ENCODE results near the gene FGA. TPM values are rescaled to one million over a fixed set of nuclear protein-coding genes. Genes with fewer than 3 reads are reported as not detected.

Gene FGA
- total RNA-seq, 1 donor, result not detected

DNA sequence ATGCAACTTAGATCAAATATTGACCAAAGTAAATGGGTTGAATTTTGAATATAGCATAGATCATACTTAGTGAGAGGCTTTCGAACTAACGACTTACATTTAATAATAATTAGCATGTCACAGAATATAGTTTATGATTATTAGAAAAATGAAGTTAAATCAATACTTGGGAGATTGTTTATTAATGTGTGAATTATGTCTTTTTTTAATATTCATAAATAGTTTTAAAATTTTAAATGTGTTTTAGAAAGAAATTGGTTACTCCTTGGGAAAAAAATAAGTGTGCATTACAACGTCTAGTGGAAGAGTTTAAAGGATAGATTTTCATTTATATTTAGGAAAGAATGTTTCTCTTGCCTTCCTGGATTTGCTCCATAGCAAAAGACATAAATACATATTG lies 7.3 kb downstream of the FGA start:
- DNase-seq (ENCODE audit: low read depth in 2 of 3, low spot score in 2 of 3), result no peak

DNA sequence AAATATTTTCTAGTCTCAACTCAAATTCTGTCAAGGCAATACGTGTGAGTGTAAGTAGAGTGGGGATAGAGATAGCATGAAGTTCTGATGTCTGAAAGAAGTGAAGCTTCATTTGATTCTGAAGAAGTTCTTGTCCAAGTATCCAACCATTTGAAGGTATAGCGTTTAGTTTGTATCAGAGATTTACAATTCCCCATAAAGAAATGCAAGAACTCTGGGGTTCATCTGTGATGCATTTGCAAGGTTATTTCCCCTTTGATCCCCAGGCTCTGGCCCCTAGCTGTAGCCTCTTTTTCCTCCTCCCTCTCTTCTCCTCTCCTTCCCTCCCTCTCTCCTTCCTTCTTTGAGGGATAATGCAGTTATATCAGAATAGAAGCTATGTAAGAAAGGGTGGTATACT lies 7.8 kb downstream of the FGA start:
- no peak for DNase-seq (ENCODE audit: low read depth in 2 of 3, low spot score in 2 of 3)

DNA sequence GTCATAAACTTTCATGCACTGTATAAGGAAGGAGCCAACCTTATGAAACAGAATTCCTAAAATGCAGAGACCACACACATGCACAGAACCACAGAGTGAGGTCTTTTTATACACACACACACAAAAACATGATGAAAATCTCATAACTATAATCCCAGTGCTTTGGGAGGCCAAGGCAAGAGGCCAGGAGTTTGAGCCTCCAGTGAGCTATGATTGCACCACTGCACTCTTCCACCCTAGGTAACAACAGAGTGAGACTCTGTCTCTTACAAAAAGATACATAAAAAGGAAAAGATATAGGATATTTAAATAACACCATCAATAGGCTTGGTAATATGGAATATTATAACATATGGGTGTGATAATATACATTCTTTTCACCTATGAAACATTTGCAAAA lies 10.6 kb downstream of the FGA start:
- no peak for DNase-seq (ENCODE audit: low read depth in 2 of 3, low spot score in 2 of 3)

DNA sequence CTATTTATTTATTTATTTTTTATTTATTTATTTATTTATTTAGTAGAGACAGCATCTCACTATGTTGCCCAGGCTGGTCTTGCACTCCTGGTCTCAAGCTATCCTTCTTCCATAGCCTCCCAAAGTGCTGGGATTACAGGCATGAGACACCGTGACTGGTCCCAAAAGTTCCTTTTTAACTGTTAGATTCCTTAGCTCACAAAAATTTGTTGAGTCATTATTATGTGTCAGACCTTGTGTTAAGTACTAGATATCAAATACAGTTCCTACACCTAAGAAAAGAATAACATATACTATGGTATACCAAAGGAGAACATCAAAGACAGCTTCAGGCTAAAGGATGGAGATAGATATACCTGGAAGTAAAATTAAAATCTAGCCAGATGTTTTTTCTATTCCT lies 11.6 kb downstream of the FGA start:
- DNase-seq (ENCODE audit: low read depth in 2 of 3, low spot score in 2 of 3), result no peak

DNA sequence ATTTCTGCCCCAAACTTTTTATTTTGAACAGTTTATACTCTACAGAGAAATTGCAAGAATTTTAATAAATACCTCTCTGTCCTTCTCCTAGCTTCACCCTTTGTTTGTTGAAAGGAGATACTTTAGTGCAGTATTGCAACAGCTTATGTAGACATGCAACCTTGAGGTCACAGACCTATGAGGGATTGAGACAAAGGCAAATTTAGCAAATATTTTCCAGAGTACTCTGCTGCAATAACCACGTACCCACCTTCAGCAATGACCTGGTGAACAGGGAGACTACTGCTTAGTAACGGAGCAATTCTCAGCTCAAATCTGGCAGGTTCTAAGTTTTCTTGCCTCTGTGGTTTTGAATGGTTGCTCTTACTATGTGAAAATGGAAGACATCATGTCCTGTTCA lies 13.2 kb downstream of the FGA start:
- no peak for DNase-seq (ENCODE audit: low read depth in 2 of 3, low spot score in 2 of 3)

DNA sequence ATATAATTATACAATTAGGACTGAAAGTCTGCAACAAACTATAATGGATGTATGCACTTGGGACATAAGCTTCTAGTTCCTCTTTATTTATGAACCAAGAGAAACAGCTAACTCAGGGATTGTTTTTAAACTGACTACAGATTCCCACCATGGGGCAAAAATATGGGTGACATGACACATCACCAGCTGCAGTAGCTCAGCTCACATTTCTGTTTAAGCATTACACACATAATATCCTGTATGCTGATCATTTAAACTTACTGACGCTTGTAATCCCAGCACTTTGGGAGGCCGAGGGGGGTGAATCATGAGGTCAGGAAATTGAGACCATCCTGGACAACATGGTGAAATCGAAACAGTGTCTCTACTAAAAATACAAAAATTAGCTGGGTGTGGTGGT lies 16.2 kb downstream of the FGA start:
- no peak for DNase-seq (ENCODE audit: low read depth in 2 of 3, low spot score in 2 of 3)

DNA sequence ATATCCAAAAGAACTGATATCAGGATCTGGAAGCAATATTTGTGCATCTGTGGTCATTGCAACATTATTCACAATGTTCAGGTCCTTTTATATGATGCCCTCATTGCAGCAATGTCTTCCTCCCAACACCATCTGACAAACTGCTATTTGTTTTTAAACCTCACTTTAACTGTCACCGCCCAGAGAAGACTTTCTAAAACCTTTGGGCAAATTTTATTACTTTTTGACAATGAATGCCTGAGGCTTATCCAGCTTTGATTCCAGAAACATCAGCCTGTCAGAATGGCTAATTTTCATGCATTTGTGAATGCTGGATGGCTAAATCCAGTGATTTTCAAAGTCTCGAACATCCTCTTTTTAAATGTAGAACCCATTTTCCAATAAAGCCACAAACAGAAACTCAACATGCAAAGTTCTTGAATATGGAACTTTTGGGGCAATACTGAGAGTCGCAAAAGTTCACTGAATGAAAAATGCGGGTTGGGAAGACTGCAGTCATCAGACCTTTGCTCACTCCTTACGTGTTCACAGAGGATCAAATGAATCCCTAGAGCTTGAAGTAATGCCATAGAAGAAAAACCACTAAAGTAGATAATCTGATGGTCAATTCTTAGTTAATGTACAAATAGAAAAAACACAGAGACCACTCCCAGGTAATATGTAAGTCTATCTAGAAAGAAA lies 17.2 kb downstream of the FGA start:
- no peak for DNase-seq (ENCODE audit: low read depth in 2 of 3, low spot score in 2 of 3)

DNA sequence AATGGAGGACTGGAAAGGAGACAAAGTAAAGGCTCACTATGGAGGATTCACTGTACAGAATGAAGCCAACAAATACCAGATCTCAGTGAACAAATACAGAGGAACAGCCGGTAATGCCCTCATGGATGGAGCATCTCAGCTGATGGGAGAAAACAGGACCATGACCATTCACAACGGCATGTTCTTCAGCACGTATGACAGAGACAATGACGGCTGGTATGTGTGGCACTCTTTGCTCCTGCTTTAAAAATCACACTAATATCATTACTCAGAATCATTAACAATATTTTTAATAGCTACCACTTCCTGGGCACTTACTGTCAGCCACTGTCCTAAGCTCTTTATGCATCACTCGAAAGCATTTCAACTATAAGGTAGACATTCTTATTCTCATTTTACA lies 21.0 kb downstream of the FGA start:
- no peak for DNase-seq (ENCODE audit: low read depth in 2 of 3, low spot score in 2 of 3)

DNA sequence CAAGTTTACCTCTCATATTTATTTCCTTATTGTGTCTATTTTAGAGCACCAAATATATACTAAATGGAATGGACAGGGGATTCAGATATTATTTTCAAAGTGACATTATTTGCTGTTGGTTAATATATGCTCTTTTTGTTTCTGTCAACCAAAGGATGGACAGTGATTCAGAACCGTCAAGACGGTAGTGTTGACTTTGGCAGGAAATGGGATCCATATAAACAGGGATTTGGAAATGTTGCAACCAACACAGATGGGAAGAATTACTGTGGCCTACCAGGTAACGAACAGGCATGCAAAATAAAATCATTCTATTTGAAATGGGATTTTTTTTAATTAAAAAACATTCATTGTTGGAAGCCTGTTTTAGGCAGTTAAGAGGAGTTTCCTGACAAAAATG lies 21.5 kb downstream of the FGA start:
- DNase-seq (ENCODE audit: low read depth in 2 of 3, low spot score in 2 of 3), result no peak

DNA sequence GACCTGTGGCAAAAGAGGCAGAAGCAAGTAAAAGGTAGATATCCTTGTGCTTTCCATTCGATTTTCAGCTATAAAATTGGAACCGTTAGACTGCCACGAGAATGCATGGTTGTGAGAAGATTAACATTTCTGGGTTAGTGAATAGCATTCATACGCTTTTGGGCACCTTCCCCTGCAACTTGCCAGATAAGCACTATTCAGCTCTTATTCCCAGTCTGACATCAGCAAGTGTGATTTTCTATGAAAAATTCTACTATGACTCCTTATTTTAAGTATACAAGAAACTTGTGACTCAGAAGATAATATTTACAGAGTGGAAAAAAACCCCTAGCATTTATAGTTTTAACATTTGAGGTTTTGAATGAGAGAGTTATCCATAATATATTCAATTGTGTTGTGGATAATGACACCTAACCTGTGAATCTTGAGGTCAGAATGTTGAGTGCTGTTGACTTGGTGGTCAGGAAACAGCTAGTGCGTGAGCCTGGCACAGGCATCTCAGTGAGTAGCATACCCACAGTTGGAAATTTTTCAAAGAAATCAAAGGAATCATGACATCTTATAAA lies 23.8 kb downstream of the FGA start:
- DNase-seq (ENCODE audit: low read depth in 2 of 3, low spot score in 2 of 3), result no peak

DNA sequence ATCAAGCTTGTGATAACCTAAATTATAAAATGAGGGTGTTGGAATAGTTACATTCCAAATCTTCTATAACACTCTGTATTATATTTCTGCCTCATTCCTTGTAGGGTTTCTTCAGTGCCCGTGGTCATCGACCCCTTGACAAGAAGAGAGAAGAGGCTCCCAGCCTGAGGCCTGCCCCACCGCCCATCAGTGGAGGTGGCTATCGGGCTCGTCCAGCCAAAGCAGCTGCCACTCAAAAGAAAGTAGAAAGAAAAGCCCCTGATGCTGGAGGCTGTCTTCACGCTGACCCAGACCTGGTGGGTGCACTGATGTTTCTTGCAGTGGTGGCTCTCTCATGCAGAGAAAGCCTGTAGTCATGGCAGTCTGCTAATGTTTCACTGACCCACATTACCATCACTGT lies 24.8 kb downstream of the FGA start:
- no peak for DNase-seq (ENCODE audit: low read depth in 2 of 3, low spot score in 2 of 3)

DNA sequence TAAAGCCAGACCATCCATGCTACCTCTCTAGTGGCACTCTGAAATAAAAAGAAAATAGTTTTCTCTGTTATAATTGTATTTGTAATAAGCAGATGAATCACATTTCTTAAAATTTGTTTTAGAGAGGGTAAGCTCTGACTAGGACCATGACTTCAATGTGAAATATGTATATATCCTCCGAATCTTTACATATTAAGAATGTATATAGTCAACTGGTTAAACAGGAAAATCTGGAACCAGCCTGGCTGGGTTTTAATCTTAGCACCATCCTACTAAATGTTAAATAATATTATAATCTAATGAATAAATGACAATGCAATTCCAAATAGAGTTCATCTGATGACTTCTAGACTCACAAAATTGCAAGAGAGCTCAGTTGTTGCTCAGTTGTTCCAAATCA lies 26.2 kb downstream of the FGA start:
- DNase-seq (ENCODE audit: low read depth in 2 of 3, low spot score in 2 of 3), result no peak

DNA sequence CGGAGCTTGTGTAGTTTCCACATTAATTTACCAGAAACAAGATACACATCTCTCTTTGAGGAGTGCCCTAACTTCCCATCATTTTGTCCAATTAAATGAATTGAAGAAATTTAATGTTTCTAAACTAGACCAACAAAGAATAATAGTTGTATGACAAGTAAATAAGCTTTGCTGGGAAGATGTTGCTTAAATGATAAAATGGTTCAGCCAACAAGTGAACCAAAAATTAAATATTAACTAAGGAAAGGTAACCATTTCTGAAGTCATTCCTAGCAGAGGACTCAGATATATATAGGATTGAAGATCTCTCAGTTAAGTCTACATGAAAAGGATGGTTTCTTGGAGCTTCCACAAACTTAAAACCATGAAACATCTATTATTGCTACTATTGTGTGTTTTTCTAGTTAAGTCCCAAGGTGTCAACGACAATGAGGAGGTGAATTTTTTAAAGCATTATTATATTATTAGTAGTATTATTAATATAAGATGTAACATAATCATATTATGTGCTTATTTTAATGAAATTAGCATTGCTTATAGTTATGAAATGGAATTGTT lies 27.8 kb downstream of the FGA start, which contains the start of gene FGB:
FGB (plus strand) TSS at position 315 of the 558 bp plus-strand sequence; CDS start at position 323, 8 bp downstream.
- no peak for DNase-seq (ENCODE audit: low read depth in 2 of 3, low spot score in 2 of 3)

DNA sequence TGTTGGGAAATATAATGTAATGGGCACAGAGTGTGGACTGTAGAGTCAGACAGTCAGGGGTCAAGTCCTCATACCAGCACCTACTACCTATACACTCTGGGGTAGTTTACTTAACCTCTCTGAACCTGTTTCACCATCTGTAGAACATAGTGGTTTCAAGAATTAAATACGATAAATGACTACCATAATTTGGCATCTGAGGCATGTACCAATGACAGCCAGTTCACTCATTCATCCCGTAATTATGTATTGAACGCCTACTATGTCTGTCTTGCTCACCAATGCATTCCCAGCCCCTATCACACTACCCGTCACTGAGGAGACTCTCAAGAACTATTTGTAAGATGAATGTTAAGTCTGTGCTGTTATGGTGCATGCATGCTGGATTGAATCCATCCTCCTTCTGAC lies 29.7 kb downstream of the FGA start:
- DNase-seq (ENCODE audit: low read depth in 2 of 3, low spot score in 2 of 3), result no peak

DNA sequence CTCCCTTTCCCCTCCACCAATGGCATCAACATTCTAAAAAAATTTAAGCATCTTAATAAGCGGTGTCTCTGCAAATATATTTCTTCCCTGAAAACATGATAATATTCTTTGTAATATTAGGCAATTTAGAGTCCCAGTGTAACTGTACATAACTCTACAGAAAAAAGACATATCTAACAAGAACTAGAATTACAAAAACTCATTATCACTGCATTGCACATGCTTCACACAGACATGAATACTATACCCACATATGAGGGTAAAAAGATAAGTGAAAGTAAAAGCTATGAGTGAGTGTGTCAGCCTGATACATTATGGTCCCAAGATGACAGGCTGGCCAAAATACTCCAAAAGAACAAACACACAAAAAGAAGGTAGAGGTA lies 30.1 kb downstream of the FGA start:
- no peak for DNase-seq (ENCODE audit: low read depth in 2 of 3, low spot score in 2 of 3)

DNA sequence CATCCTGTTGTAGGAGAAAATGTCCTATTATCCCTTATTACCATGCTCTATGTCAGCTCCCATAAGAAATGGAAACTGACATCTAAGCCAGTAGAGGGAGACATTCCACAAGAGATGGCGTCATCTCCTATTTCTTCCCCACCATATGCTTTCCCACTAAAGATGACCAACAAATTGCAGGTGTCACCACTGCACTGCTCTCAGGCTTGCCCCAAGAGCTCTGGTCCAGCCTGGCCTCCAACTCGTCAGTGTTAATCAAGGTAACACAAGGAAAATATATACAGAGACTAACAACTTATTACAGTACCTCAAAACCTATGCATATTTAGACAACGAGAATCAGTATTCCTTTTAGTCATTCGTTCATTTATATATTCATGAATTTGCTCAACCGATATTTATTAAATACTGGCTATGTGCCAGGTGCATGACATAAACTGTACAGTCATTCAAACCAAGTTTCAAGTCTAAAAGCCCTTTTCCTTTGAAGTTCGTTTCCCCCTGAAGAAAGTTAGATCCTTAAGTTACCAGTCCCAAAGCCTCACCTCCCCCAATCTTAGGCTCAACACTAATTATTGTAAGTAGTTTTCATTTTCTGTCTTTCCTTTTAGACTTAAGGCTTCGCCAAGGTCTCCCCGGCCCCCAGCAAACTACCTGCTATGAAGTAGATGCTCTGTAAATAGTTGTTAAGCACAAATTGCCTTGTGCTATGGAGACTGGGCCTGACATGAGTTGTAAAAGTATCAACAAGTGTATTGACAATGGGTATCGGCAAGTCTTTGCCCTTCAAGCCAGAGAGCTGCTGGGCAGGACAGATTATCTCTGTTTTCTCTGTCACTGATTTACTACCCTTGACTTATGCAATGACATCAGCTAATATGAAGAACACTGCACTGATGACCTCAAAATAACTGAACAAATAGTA lies 30.8 kb downstream of the FGA start:
- peak in 2 of 3 donors; percentile 50 to 71 for DNase-seq (ENCODE audit: low read depth in 2 of 3, low spot score in 2 of 3)

DNA sequence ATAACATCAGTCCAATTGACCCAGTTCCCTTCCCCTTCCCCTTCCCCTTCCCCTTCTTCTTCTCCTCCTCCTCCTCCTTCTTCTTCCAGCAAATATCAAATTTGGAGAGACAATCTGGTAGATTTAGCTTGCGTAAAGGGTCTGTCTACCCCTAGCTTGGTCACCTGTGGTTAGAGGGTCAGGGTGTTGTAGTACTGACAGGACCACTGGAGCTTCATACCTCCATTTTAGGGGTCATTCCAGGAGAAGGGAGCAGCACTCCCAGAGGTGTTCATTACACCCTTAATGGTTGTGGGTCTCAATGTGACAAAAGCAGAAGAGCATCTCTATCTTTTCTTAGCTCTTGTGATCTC lies 31.4 kb downstream of the FGA start:
- DNase-seq (ENCODE audit: low read depth in 2 of 3, low spot score in 2 of 3), result no peak

DNA sequence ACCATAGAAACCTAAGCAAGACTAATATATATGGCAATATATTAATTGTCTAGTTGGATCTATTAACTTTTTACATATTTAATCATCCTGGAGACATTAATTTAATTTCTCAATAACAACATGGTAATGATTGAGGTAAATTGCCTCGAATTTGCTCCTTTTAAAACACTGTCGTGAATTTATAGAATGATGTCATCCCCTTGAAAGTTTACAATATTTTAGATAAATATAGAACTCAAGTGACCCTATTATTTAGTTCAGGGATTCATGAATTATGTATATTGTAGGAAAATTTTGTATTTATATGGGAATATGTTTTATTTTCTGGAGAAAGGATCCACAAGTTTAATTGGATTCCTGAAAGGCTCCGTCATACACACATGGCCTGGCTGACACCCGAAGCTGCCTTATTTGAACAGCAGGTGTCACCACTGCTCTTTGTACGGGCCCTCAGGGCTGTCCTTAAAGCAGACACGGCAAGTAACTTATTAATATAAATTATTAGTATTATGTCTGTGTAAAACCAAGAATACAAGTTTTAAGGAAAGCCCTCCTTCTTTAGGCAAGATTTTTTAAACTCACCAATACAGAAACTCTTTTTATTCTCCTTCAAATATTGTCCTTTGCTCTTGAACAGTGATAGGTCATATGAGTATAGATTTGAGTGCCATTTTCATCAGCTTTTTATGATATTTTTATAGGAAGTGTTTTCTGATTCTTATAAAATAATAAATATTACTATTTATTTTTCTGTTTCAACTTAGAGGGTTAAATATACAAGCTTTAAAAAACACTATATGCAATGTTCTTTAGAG lies 38.5 kb downstream of the FGA start:
- DNase-seq (ENCODE audit: low read depth in 2 of 3, low spot score in 2 of 3), result peak; percentile 46 to 81 (median 63)

DNA sequence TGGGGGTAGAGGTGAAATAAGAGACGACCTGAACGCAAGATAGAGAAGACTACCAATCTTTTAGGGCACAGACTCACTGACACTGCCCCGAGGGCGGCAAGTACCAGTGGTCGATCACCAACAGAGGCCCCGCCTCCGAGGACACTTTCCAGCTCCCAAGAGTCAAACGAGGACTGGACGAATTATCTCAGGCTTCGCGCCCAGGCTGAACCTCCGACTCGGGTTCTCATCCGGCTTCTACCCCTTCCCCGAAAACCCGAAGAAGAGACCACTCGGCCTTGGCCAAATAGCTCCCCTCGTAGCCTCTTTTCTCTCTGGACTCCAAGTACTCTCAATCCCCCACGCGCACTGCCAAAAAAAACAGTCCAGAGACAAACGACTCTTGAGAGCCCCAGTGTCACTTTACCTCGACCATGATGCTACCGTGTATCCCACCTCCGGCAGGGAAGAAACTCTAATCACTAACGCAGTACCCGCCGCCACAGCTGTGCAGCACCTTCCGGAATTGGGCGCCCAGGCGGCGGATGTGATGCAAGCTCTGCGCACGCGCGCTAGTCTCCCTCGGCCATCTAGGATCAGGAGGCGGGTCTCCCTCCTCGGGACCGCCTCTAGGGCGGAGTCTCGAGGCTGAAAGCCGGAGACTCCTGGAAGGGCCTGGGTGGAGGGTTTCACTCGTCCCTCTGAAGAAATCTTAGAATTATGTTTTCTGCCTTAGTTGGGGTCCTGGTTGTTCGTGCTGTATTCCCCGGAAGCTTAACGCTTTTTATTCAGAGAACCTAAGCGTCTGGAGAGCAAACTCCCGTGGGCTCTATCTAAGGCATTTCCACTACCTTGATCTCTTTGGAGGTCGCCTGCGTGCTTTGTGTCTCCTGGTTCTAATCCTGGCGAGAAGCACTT lies 40.4 kb downstream of the FGA start, which contains the start of gene PLRG1:
PLRG1 (minus strand) TSS at position 507 of the 897 bp plus-strand sequence; CDS start at position 415, 92 bp downstream.
- DNase-seq (ENCODE audit: low read depth in 2 of 3, low spot score in 2 of 3), result peak; percentile 94 to 98 (median 96)

Data from hematopoietic multipotent progenitor cell (in vitro differentiated cells).